Renal pelvis (tissue), 4 donors: Measurements from ENCODE around the gene PRKCA. TPM values are rescaled to one million over a fixed set of nuclear protein-coding genes. Genes with fewer than 3 reads are reported as not detected.

Source experiments
- DNase-seq: peaks from one replicate; pipeline ENCODE4 v3.0.0-alpha.2; 2013
- polyA plus RNA-seq, 3 donors: library from polyadenylated mRNA; unstranded; fragments of 120-200 nt; gene quantifications; one replicate each; pipeline ENCODE4 v1.2.1, GENCODE V29; 2013; ENCODE audit not compliant: insufficient read length in 3 of 3

PRKCA gene
- polyA plus RNA-seq, 3 donors = 22.1 to 32.7 (median 28.5) TPM

GRCh38 chr17:66411520-66411919, 109.1 kb downstream of the PRKCA start:
- no peak for DNase-seq

- DNase-seq = no peak
Observed at GRCh38 chr17:66412857-66413558, 110.6 kb downstream of the PRKCA start.

- no peak for DNase-seq
Observed at GRCh38 chr17:66413559-66414520, 111.4 kb downstream of the PRKCA start.

- DNase-seq = no peak
Observed at GRCh38 chr17:66414561-66415175, 112.3 kb downstream of the PRKCA start.

- DNase-seq = no peak
Observed at GRCh38 chr17:66415366-66416206, 113.2 kb downstream of the PRKCA start.

GRCh38 chr17:66416207-66416940, 114.0 kb downstream of the PRKCA start:
- no peak for DNase-seq

GRCh38 chr17:66417300-66417719, 114.9 kb downstream of the PRKCA start:
- DNase-seq = no peak

GRCh38 chr17:66420961-66421371, 118.6 kb downstream of the PRKCA start:
- no peak for DNase-seq

GRCh38 chr17:66422186-66422585, 119.8 kb downstream of the PRKCA start:
- DNase-seq = no peak

- no peak for DNase-seq
Observed at GRCh38 chr17:66423056-66423955, 120.9 kb downstream of the PRKCA start.

GRCh38 chr17:66425756-66426396, 123.5 kb downstream of the PRKCA start:
- DNase-seq = no peak

GRCh38 chr17:66426397-66427033, 124.1 kb downstream of the PRKCA start:
- DNase-seq = no peak

GRCh38 chr17:66427134-66427533, 124.7 kb downstream of the PRKCA start:
- no peak for DNase-seq

- no peak for DNase-seq
Observed at GRCh38 chr17:66429680-66430079, 127.3 kb downstream of the PRKCA start.

- DNase-seq = no peak
Observed at GRCh38 chr17:66430846-66431795, 128.7 kb downstream of the PRKCA start.

GRCh38 chr17:66431910-66432309, 129.5 kb downstream of the PRKCA start:
- no peak for DNase-seq

GRCh38 chr17:66432411-66432957, 130.1 kb downstream of the PRKCA start:
- no peak for DNase-seq
